Gastroesophageal sphincter (tissue), 3 donors: ENCODE measurements around the gene HNRNPH2.

Source experiments
- POLR2A ChIP-seq, 2 donors: fragments of 450-650 bp; IDR thresholded peaks; one replicate each; pipeline ENCODE4 v1.6.1; 2017; ENCODE audit warnings: antibody characterized with exemption in 2 of 2, mild to moderate bottlenecking in 2 of 2, moderate library complexity in 1 of 2
- POLR2AphosphoS5 ChIP-seq: sonication (generic); formaldehyde crosslinking; IDR thresholded peaks from one replicate; pipeline ENCODE4 v1.6.1; 2017; ENCODE audit warnings: antibody characterized with exemption
- TF ChIP-seq, protein P1 (sequence below), 4 experiments: fragments of 200-600 bp in 2 of 4; fragments of 450-650 bp in 2 of 4; sonication (generic) in 1 of 4; IDR thresholded peaks; one replicate each; pipeline ENCODE4 v1.5.1; 2017 to 2019; ENCODE audit warnings: antibody characterized with exemption in 4 of 4, mild to moderate bottlenecking in 2 of 4, moderate library complexity in 2 of 4

DNA sequence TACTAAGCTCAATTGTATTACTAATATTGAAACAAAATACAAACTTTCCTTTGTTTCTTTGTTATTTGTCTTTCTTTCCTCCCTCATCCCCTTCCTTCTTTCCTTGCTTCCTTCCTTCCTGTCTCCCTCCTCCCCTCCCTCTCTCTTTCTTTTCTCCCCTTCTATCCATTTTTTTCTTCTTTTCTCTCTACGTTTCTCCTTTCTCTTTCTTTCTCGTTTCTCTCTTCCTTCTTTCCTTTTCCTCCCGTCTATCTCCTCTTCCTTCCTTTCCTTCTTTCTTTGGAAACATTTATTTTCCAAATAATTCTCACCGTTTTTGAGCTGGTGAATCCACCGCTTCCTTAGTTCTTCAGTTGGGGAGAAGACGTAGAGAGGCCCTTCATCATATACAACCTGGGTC lies 38.3 kb upstream of the HNRNPH2 start:
- TF ChIP-seq POLR2AphosphoS5: no peak
- TF ChIP-seq, protein P1, sequence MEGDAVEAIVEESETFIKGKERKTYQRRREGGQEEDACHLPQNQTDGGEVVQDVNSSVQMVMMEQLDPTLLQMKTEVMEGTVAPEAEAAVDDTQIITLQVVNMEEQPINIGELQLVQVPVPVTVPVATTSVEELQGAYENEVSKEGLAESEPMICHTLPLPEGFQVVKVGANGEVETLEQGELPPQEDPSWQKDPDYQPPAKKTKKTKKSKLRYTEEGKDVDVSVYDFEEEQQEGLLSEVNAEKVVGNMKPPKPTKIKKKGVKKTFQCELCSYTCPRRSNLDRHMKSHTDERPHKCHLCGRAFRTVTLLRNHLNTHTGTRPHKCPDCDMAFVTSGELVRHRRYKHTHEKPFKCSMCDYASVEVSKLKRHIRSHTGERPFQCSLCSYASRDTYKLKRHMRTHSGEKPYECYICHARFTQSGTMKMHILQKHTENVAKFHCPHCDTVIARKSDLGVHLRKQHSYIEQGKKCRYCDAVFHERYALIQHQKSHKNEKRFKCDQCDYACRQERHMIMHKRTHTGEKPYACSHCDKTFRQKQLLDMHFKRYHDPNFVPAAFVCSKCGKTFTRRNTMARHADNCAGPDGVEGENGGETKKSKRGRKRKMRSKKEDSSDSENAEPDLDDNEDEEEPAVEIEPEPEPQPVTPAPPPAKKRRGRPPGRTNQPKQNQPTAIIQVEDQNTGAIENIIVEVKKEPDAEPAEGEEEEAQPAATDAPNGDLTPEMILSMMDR (IDR thresholded peaks at IDR 0.05): no peak
- no peak for TF ChIP-seq POLR2A (IDR thresholded peaks at IDR 0.05)
